ENCODE data around the gene PTCD3.
A peak's percentile ranks its signal among the peaks of the same experiment; 100 is the strongest.

PTCD3 gene

GRCh38 chr2:86105969-86106945, at the start of gene PTCD3:
Gene PTCD3 (plus strand): TSS chr2:86106235. CDS start chr2:86106248, 13 bp downstream.
- DNase-seq = peak; percentile 97

GRCh38 chr2:86056590-86057331, 49.3 kb upstream of the PTCD3 start:
- DNase-seq = no peak

DNA sequence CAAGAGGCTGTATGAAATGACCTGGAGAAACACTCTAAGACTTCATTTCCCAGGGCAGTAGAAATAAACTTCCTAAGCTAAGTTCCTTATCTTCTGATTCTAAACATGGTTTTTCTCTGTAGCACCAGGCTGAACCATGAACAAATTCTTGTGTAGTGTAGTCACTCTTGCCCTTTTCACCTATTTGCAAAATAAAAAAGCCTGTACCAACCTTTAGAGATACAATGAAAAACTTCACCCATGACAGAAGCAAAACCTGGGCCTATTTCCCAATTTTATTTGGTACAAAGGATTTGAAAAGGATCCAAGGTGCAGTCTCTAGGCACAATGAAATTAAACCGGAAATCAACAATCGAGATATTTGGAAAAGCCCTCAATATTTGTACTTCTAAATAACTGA, 44.0 kb upstream of the PTCD3 start:
- DNase-seq = no peak

GRCh38 chr2:86064006-86064405, 42.0 kb upstream of the PTCD3 start:
- DNase-seq = no peak

DNA sequence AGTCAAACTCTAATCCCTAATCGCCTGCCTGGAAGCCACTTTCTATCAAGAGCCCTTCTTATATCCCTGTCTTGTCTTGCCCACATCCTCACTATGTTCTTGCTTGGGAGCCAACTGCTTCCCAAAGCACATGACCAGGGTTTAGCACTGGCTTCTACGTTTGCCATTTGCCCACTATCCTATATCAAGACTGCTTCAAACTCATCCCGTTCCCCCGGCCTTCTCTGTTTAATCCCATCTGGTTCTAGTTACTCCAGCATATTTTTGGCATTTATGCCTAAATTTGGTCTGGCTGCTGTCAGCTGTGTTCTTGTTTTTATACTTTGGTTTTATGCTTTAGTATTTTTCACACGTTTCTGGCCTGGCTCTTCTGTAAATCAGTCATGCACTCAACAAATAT, 40.5 kb upstream of the PTCD3 start:
- DNase-seq = no peak

DNA sequence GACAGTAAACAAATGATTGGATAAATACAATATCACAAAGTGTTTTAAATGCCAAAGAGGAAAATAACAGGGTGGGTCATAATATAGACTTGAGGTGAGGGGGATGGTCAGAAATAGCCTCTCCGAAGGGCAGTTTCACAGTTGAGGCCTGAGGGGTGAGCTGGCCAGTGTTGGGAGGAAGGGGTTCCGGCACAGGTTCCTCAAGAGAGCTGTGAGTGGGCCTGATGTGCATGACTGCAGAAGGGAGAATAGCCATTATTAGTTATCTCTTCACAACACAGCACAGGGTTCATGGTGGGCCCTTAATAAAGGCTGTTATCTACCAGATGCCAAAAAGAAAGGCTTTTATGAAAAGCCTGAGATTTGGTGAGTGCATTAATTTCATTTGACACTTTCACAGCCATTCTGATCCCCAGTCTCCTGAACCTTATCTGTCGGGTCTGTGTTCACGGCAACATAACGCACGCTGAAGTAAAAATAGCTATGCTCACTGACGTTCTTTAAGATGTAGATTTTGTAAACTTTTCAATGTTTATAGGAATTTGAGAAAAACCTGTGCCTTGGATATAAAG, 39.9 kb upstream of the PTCD3 start:
- DNase-seq = no peak

DNA sequence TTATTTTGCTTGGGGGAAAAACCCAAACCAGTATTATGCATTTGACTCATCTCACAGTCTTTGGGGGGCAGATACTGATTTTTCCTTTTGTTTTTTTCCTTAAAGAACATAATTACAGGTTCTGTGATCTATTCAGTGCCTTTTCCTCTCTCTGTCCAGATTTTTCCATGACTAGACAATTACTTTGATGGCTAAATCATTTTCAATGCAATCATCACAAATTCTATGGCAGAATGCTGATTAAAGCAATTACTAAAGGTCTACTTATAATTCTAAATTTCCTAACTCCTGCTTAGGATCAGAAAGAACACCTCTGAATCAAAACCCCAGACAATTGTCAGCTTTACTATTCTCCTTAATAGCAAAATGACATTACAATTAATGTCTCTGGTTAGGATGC, 39.1 kb upstream of the PTCD3 start:
- DNase-seq = no peak

GRCh38 chr2:86068136-86068588, 37.9 kb upstream of the PTCD3 start:
- DNase-seq = no peak

GRCh38 chr2:86068648-86069047, 37.4 kb upstream of the PTCD3 start:
- DNase-seq = no peak

- DNase-seq = no peak
Measured at GRCh38 chr2:86069091-86069685, 36.8 kb upstream of the PTCD3 start.

- no peak for DNase-seq
Measured at GRCh38 chr2:86069783-86070339, 36.2 kb upstream of the PTCD3 start.

- DNase-seq = no peak
Measured at GRCh38 chr2:86070868-86071267, 35.2 kb upstream of the PTCD3 start.

DNA sequence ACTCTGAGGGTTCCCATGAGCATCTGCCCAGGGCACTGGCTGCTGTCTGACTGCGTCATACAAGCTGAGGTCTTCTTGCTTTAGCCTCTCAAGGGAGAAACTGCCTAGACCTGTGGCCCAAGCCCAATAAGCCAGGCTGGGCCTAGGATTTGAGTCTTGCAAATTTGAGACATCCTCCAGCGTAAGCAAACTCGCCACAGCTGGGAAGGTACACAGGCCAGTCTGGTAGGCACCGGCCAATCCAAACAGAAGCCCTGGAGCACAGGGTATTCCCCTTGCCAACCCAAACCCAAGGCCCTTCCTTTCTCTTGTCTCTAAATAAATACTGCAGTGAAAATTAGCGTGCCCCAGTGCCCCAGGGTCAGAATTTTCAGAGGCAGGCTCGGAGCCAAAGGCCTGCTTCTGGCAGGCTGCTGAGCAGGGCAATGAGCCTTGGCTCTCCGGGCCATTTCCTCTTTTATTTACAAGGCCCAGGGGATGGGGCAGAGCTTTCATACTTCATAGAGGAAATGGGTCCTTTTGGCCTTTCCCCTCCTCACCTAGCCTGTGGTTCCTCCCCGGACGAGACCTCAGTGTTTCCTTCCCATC, 33.7 kb upstream of the PTCD3 start:
- no peak for DNase-seq

- no peak for DNase-seq
Measured at GRCh38 chr2:86073225-86073624, 32.8 kb upstream of the PTCD3 start.

DNA sequence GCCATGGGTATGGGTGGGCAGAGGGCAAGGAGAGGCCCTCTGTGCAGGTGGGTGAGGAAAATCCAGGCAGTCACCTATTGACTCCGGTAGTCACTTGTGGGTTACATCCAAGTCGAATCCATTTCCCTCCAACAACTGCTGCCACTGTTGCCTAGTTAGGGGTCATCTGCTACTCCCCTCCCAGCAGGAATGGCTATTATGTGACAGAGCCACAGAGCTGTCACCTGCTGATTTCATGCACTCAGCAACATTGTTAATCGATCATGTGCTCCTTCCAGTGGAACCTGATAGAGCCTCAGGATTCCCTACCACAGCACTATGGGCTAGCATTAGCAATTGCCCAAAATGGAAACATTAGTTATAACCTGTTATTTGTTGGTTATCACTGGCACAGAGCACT, 31.8 kb upstream of the PTCD3 start:
- DNase-seq = no peak

GRCh38 chr2:86074811-86075210, 31.2 kb upstream of the PTCD3 start:
- no peak for DNase-seq

DNA sequence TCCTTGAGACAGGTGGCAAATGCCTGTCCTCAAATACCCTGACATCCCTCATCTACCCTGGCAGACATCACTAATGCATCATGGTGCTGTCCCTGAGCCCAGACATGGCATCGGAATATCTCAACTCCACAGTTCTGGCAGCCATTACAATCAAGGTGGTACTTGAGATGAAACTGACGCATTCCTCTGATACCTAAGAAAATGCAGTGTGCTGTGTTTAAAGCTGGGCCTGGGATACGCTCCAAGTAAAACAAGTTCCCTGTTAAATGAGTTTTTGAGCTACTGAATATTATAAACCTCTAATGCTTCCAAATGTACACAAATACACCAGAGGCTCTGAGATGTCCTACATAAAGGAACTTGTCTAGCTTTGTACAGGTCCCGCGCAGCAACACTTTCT, 30.1 kb upstream of the PTCD3 start:
- no peak for DNase-seq

DNA sequence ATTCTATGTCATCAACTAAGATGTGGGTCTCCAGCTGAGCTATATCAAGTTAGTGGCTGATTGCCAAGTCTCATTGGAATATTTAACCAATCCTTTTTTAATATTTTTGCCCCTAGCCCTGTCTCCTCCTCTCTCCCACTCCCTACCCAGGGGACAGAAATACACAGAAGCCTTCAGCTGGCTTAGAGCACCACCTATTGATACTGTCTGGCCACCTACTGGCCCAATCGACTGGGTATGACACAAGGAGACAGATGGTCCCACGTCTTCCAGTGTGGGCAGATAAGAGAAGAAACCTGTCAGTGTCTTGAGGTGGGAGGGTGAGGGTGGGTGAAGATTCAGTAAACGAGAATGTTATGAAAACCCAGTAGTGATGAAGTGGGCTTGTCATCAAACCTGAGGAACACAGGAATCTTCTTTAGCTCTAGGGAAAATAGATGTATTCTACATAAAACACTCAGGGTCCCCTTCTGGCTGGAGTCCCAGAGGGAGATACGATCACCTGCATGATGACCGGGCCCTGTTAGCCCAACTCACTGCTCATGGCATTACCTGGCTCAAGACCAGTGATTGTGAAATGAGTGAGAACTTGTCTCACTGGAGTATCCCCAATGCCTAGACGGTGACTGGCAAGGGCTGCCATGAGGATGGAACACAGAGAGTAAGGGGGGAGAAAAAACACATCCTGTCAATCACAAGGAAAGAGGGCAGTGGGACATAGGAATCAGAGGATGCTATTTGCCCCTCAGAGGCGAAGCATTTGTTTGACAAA, 27.1 kb upstream of the PTCD3 start:
- peak; percentile 58 for DNase-seq

- peak; percentile 90 for DNase-seq
Measured at GRCh38 chr2:86079981-86080911, 25.8 kb upstream of the PTCD3 start.

- DNase-seq = no peak
Measured at GRCh38 chr2:86081724-86082123, 24.3 kb upstream of the PTCD3 start.
